GM23248 (cell line): ENCODE measurements around the gene ANKK1. TPM values are rescaled to one million over a fixed set of nuclear protein-coding genes. Genes with fewer than 3 reads are reported as not detected.

Source experiments
- DNase-seq: peaks from one replicate; pipeline ENCODE4 v3.0.0-alpha.2; 2015
- H2AFZ ChIP-seq: fragments of 200-600 bp; sonication (generic); 2 replicates; pipeline ENCODE4 v1.6.1; 2016; ENCODE audit warnings: antibody characterized with exemption
- H3F3A ChIP-seq: fragments of 200-600 bp; sonication (generic); 2 replicates; pipeline ENCODE4 v1.6.1; 2016; ENCODE audit warnings: mild to moderate bottlenecking, antibody characterized with exemption, mixed run types; ENCODE audit not compliant: insufficient read depth
- H3K27ac ChIP-seq: fragments of 200-600 bp; sonication (generic); 2 replicates; pipeline ENCODE4 v1.5.1; 2016; ENCODE audit warnings: mild to moderate bottlenecking
- H3K27me3 ChIP-seq: fragments of 200-600 bp; sonication (generic); replicated peaks from 2 replicates; pipeline ENCODE4 v1.6.1; 2016; ENCODE audit warnings: mild to moderate bottlenecking; ENCODE audit not compliant: insufficient read depth
- H3K36me3 ChIP-seq: fragments of 200-600 bp; sonication (generic); 2 replicates; pipeline ENCODE4 v1.6.1; 2016; ENCODE audit warnings: low read depth, mild to moderate bottlenecking
- H3K4me1 ChIP-seq: fragments of 200-600 bp; sonication (generic); 2 replicates; pipeline ENCODE4 v1.6.1; 2016; ENCODE audit warnings: mild to moderate bottlenecking; ENCODE audit not compliant: insufficient read depth
- H3K4me2 ChIP-seq: fragments of 200-600 bp; sonication (generic); one replicate; pipeline ENCODE4 v1.6.1; 2016; ENCODE audit warnings: mild to moderate bottlenecking; ENCODE audit not compliant: unreplicated experiment
- H3K4me3 ChIP-seq: fragments of 200-600 bp; sonication (generic); 2 replicates; pipeline ENCODE4 v1.5.1; 2016; ENCODE audit warnings: mild to moderate bottlenecking
- H3K79me2 ChIP-seq: fragments of 200-600 bp; sonication (generic); 2 replicates; pipeline ENCODE4 v1.6.1; 2016; ENCODE audit warnings: mild to moderate bottlenecking; ENCODE audit not compliant: insufficient read depth
- H3K9ac ChIP-seq: fragments of 200-600 bp; sonication (generic); 2 replicates; pipeline ENCODE4 v1.6.1; 2016; ENCODE audit warnings: mild to moderate bottlenecking
- H3K9me2 ChIP-seq: fragments of 200-600 bp; sonication (generic); 2 replicates; pipeline ENCODE4 v1.6.1; 2016; ENCODE audit warnings: mixed run types, mild to moderate bottlenecking, moderate library complexity; ENCODE audit not compliant: insufficient read depth
- H3K9me3 ChIP-seq: fragments of 200-600 bp; sonication (generic); one replicate; pipeline ENCODE4 v1.6.1; 2017; ENCODE audit warnings: low read depth
- H4K20me1 ChIP-seq: fragments of 200-600 bp; sonication (generic); 2 replicates; pipeline ENCODE4 v1.6.0; 2016; ENCODE audit not compliant: insufficient read depth
- EZH2 ChIP-seq: fragments of 200-600 bp; sonication (generic); IDR thresholded peaks from 2 replicates; pipeline ENCODE4 v1.6.1; 2018; ENCODE audit warnings: antibody characterized with exemption, mild to moderate bottlenecking; ENCODE audit not compliant: insufficient read depth, poor library complexity, severe bottlenecking
- EZH2phosphoT487 ChIP-seq: fragments of 200-600 bp; sonication (generic); IDR thresholded peaks from 2 replicates; pipeline ENCODE4 v1.6.1; 2018; ENCODE audit warnings: antibody characterized with exemption, moderate library complexity, mild to moderate bottlenecking, low read depth; ENCODE audit not compliant: insufficient read depth
- WGBS, 2 experiments: methylation state at CpG; one replicate each; pipeline ENCODE4 v1.1.6; 2015 to 2017; ENCODE audit warnings: low lambda C conversion rate in 2 of 2, low coverage in 1 of 2; ENCODE audit errors: missing lambda C conversion rate in 2 of 2; 5-methylcytosine and 5-hydroxymethylcytosine counted together
- in situ Hi-C: fragments of 300-500 bp; cut with MboI; formaldehyde crosslinking; loops from 2 replicates; pipeline ENCODE4 v1.15.0; 2020
- polyA plus RNA-seq: library from polyadenylated mRNA; unstranded; fragments of >200 nt; fragmentation: Nextera tagmentation; extraction: Ambion mirVana; gene quantifications from 2 replicates; pipeline ENCODE4 v1.2.1, GENCODE V29; 2016
- total RNA-seq: library from RNA; depleted of rRNA; stranded (reverse); fragments of >200 nt; shearing (Covaris generic); gene quantifications from 2 replicates; pipeline ENCODE4 v1.2.3, GENCODE V29; 2014

ANKK1 gene
- total and polyA plus RNA-seq, 2 experiments from 2014 or later: not detected

GRCh38 chr11:113356203-113356602 is 31.4 kb upstream of the ANKK1 start:
- H3K9me3 ChIP-seq: no peaks in the 10 kb centered on the region
- no peak overlapping the region for H3K27ac ChIP-seq
- in situ Hi-C loops: no loop called here

GRCh38 chr11:113363406-113363805 is 24.2 kb upstream of the ANKK1 start:
- TF ChIP-seq EZH2 (no peak), EZH2phosphoT487 (no peak)
- Histone ChIP-seq H3K27me3 (no peaks in the 10 kb centered on the region), H3K4me2 (no peak overlapping the region), H2AFZ (no peak overlapping the region), H3K9me2 (no peaks in the 10 kb centered on the region), H3K4me3 (no peak overlapping the region), H3K9me3 (no peaks in the 10 kb centered on the region), H4K20me1 (no peaks in the 10 kb centered on the region), H3K27ac (no peak overlapping the region), H3K9ac (no peak overlapping the region), H3K36me3 (no peaks in the 10 kb centered on the region), H3K79me2 (no peaks in the 10 kb centered on the region), H3F3A (no peaks in the 10 kb centered on the region), H3K4me1 (no peaks in the 10 kb centered on the region)
- 86 to 87% methylated on average over 5 of the region's 5 CpGs for WGBS, 2 experiments
- in situ Hi-C loops: no loop called here
- DNase-seq: no peak

More at GRCh38 chr11:113356203-113356602, 31.4 kb upstream of the ANKK1 start:
- no peaks in the 10 kb centered on the region for H3F3A ChIP-seq
- H2AFZ ChIP-seq: no peak overlapping the region
- no peak overlapping the region for H3K9ac ChIP-seq
- H3K9me2 ChIP-seq: no peaks in the 10 kb centered on the region
- H3K36me3 ChIP-seq: 0 out of 2 replicates have a peak, but pooled peaks cover 3% of the 10 kb centered on the region
- no peaks in the 10 kb centered on the region for H4K20me1 ChIP-seq
- H3K4me2 ChIP-seq: no peak overlapping the region
- TF ChIP-seq EZH2: no peak
- no peak for TF ChIP-seq EZH2phosphoT487
- no peaks in the 10 kb centered on the region for H3K27me3 ChIP-seq
- H3K4me3 ChIP-seq: no peak overlapping the region
- DNase-seq: no peak
- WGBS, 2 experiments: 75 to 84% methylated on average over 3 of the region's 3 CpGs
- no peaks in the 10 kb centered on the region for H3K4me1 ChIP-seq
- H3K79me2 ChIP-seq: no peaks in the 10 kb centered on the region

GRCh38 chr11:113363996-113364641 is 23.5 kb upstream of the ANKK1 start:
- in situ Hi-C loops: no loop called here
- Histone ChIP-seq H3K79me2 (no peaks in the 10 kb centered on the region), H3K4me2 (no peak overlapping the region), H3K4me1 (no peaks in the 10 kb centered on the region), H3F3A (no peaks in the 10 kb centered on the region), H3K27ac (no peak overlapping the region), H3K36me3 (no peaks in the 10 kb centered on the region), H3K9me2 (no peaks in the 10 kb centered on the region), H3K4me3 (no peak overlapping the region), H4K20me1 (no peaks in the 10 kb centered on the region), H3K27me3 (no peaks in the 10 kb centered on the region), H3K9ac (no peak overlapping the region), H3K9me3 (no peaks in the 10 kb centered on the region), H2AFZ (no peak overlapping the region)
- TF ChIP-seq EZH2phosphoT487 (no peak), EZH2 (no peak)
- 89 to 90% methylated on average over 7 of the region's 7 CpGs for WGBS, 2 experiments
- no peak for DNase-seq

GRCh38 chr11:113365895-113366294 is 21.7 kb upstream of the ANKK1 start:
- no peak overlapping the region for H3K4me3 ChIP-seq
- no peaks in the 10 kb centered on the region for H3K27me3 ChIP-seq
- no peak overlapping the region for H3K27ac ChIP-seq
- H3K9me3 ChIP-seq: no peaks in the 10 kb centered on the region
- in situ Hi-C loops: no loop called here
- no peaks in the 10 kb centered on the region for H3K79me2 ChIP-seq
- H3F3A ChIP-seq: no peaks in the 10 kb centered on the region
- DNase-seq: no peak
- WGBS, 2 experiments: 59 to 63% methylated on average over 5 of the region's 5 CpGs
- H3K4me1 ChIP-seq: peaks cover 4% of the 10 kb centered on the region; the same call in 1 of the 2 replicates
- H3K9me2 ChIP-seq: no peaks in the 10 kb centered on the region
- no peak overlapping the region for H3K4me2 ChIP-seq
- H4K20me1 ChIP-seq: no peaks in the 10 kb centered on the region
- TF ChIP-seq EZH2 (no peak), EZH2phosphoT487 (no peak)
- H3K9ac ChIP-seq: no peak overlapping the region
- H3K36me3 ChIP-seq: no peaks in the 10 kb centered on the region
- no peak overlapping the region for H2AFZ ChIP-seq
